ENCODE results near the gene NFATC2.

GRCh38 chr20:51424270-51425117, 118.0 kb downstream of the NFATC2 start:
- TF ChIP-seq, protein P1, sequence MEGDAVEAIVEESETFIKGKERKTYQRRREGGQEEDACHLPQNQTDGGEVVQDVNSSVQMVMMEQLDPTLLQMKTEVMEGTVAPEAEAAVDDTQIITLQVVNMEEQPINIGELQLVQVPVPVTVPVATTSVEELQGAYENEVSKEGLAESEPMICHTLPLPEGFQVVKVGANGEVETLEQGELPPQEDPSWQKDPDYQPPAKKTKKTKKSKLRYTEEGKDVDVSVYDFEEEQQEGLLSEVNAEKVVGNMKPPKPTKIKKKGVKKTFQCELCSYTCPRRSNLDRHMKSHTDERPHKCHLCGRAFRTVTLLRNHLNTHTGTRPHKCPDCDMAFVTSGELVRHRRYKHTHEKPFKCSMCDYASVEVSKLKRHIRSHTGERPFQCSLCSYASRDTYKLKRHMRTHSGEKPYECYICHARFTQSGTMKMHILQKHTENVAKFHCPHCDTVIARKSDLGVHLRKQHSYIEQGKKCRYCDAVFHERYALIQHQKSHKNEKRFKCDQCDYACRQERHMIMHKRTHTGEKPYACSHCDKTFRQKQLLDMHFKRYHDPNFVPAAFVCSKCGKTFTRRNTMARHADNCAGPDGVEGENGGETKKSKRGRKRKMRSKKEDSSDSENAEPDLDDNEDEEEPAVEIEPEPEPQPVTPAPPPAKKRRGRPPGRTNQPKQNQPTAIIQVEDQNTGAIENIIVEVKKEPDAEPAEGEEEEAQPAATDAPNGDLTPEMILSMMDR (IDR thresholded peaks at IDR 0.05; ENCODE audit: low read depth, low read length): peak; percentile 8; the same call in 1 of the 2 replicates
- no peak for TF ChIP-seq EZH2phosphoT487 (IDR thresholded peaks at IDR 0.05; ENCODE audit: low read depth)

All from OCI-LY3 (cell line).